ENCODE measurements around the gene TMEM203.

TMEM203 gene

GRCh38 chr9:137202966-137203365, 2.5 kb downstream of the TMEM203 start:
- POLR2A ChIA-PET: interaction anchor here (1.0 to 1.2 kb wide), 2 partner anchors 14 to 20 kb away, joined by 3 read pairs; partner anchors contain the start of genes ANAPC2 and SSNA1
- CTCF ChIA-PET: interaction anchor here (1.8 to 2.7 kb wide), 2 partner anchors 24 to 35 kb away, joined by 9 to 10 read pairs; partner anchors contain the start of gene RNF224
- DNase-seq (ENCODE audit: low read depth, low spot score): no peak
- no peak for TF ChIP-seq CTCF (IDR thresholded peaks at IDR 0.05; ENCODE audit: insufficient read depth, low read length, missing control alignments)
- no peak overlapping the region for H3K4me3 ChIP-seq (ENCODE audit: low read depth, low read length)

DNA sequence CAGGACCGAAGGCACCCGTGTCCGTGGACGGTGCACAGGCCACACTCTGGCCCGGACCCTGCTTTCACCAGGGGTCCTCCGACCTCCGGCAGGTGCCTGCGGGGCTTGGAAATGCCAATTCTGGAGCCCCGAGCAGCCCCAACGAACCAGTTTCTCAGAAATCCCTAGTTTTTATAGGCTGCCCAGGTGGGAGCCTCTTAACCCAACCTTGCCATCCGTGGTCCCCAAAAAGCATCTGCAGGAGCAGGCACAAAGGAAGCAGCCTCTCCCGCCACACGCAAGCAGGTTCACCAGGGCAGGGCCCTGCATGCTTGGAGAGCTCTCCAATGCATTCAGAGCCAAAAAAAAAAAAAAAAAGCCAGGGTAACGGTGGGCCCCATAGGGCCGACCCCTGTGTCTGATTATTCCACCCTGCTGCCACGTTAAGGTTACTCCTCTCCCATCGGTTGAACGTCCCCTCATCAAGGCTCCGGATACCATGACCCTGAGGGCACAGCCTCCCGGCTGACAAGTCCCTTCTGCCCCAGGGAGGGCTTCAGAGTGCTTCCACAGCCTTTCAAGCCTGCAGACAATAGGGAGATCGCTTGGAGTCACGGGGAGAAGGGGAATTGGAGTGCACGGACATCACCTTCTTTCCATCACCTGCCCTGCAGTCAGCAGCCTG, 4.1 kb downstream of the TMEM203 start:
- POLR2A ChIA-PET: interaction anchor here (0.6 to 1.7 kb wide), 9 partner anchors 8 to 41 kb away, joined by 3 to 12 read pairs (median 3); partner anchors contain the start of genes ANAPC2 and TUBB4B
- CTCF ChIA-PET: interaction anchor here (0.9 to 1.4 kb wide), 8 partner anchors 9 to 172 kb away, joined by 3 to 7 read pairs (median 4); partner anchors contain the start of gene RNF208
- no peak for DNase-seq (ENCODE audit: low read depth, low spot score)
- TF ChIP-seq CTCF (IDR thresholded peaks at IDR 0.05; ENCODE audit: insufficient read depth, low read length, missing control alignments): no peak
- peak overlapping the region; percentile 79 for H3K4me3 ChIP-seq (ENCODE audit: low read depth, low read length)

DNA sequence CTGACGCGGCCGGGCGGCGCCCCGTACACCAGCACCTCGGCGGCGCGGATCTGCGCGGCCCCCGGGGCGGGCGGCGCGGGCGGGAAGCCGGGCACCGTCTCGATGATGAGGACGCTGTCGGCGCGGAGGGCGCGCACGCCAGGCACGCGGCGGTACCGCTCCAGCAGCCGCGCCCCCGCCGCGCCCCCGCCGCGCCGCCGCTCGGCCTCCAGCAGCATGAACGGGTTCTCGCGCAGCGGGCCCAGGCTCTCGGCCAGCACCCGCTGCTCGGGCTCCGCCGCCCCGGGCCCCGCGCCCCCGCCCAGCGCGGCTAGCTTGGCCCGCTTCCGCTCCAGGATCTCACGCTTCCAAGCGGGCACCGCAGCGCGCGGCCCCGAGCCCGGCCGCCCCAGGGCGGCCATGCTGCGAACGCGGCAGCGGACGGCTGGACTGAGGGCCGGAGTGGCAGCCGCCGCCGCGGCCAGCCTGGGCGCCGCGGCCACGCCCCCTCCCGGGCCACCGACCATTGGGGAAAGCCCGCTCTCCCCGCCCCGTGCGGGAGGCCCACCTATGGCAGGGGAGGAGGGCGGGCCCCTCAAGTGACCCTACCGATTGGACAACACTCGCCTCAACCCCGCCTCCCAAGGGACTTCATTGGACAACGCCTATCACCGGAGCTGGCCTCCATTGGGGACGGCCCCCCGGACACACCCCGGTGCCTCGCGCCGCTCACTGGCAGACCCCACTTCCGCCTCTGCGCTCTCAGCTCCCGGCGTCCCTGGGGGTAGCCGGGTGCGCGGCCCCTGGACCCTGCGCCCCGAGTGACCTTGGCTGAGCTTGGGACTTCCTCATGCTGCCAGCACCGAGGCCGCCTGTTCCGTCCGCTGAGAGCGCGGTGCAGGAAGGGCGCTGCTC, 4.9 kb downstream of the TMEM203 start, which contains the start of gene TPRN:
Gene TPRN (minus strand): TSS at position 431 of the 894 bp plus-strand sequence. CDS start 30 bp downstream, at position 401.
- ChIA-PET POLR2A (interaction anchor here (0.6 to 1.7 kb wide), 10 partner anchors 9 to 71 kb away, joined by 3 to 12 read pairs (median 3); partner anchors contain the start of genes ANAPC2 and TUBB4B), CTCF (interaction anchor here (0.9 to 1.4 kb wide), 7 partner anchors 8 to 171 kb away, joined by 3 to 7 read pairs (median 4); partner anchors contain the start of gene RNF208)
- DNase-seq (ENCODE audit: low read depth, low spot score): peak; percentile 89
- H3K4me3 ChIP-seq (ENCODE audit: low read depth, low read length): peak within 1 kb of the TSS; percentile 79
- TF ChIP-seq CTCF (IDR thresholded peaks at IDR 0.05; ENCODE audit: insufficient read depth, low read length, missing control alignments): no peak

DNA sequence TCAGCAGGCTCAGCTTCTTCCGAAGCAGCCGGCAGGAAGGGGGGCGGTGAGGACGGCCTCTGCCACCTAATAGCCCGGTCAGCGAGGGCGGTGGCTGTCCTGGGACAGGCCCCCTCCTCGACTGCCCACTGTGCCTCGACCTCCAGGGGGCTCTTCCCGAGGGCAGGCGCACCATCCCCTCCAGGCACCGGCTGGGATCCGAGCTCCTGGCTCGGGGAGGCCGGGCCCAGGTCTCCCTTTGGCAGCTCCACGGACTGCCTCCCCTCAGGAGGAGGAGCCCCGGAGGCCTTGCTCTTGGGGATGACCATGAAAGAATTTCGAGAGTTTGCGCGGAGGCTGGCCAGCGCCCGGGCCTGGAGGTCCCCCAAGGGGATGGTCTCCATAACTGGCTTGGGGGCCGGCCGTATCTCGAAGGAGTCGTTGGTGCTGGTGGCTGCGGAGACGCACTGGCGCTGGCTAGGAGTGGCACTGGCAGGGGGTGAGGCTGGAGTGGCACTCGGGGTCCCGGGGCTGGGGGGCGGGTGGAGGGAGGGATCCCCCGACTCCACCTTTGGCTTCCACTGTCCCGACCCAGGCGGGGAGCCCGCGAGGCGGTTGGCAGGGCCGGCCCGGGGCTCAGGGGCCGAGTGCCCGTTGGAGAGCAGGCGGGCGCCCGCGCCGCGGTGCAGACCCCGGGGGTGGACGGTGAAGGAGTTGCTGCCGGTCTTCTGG, 5.9 kb downstream of the TMEM203 start:
- POLR2A ChIA-PET: interaction anchor here (0.5 to 1.5 kb wide), 2 partner anchors 11 to 24 kb away, joined by 3 to 5 read pairs; partner anchors contain the start of genes ANAPC2 and SSNA1
- no peak for TF ChIP-seq CTCF (IDR thresholded peaks at IDR 0.05; ENCODE audit: insufficient read depth, low read length, missing control alignments)
- no peak for DNase-seq (ENCODE audit: low read depth, low spot score)
- CTCF ChIA-PET: interaction anchor here (1.0 to 1.8 kb wide), 2 partner anchors 23 to 37 kb away, joined by 6 to 7 read pairs; no protein-coding TSS in a partner anchor
- H3K4me3 ChIP-seq (ENCODE audit: low read depth, low read length): peak overlapping the region; percentile 57

DNA sequence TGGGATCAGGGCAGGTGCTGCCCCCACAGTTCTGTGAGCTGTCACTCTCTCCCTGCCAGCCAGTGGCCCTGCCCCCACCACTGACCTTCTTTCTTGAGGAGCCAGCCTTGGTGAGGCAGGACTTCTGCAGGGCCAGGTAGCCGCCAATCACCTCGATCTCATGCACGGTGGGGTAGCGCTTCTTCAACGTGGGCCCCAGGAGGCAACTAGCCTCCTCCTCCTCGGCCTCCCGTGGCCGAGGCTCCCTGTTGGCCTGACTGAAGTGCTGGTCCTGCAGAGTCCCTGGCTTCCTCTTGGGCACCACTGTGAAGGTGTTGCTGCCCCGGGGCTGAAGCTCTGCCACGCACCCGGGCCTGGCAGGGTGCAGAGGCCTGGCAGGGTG, 6.6 kb downstream of the TMEM203 start:
- no peak for TF ChIP-seq CTCF (IDR thresholded peaks at IDR 0.05; ENCODE audit: insufficient read depth, low read length, missing control alignments)
- DNase-seq (ENCODE audit: low read depth, low spot score): no peak
- POLR2A ChIA-PET: interaction anchor here (0.5 to 1.5 kb wide), 2 partner anchors 10 to 25 kb away, joined by 3 to 5 read pairs; partner anchors contain the start of genes ANAPC2 and SSNA1
- H3K4me3 ChIP-seq (ENCODE audit: low read depth, low read length): peak overlapping the region; percentile 57
- CTCF ChIA-PET: interaction anchor here (1.0 to 2.5 kb wide), 3 partner anchors 10 to 38 kb away, joined by 6 to 15 read pairs (median 7); partner anchors contain the start of genes ANAPC2 and SSNA1
